ENCODE results near the gene ANKS3.

ANKS3 gene

DNA sequence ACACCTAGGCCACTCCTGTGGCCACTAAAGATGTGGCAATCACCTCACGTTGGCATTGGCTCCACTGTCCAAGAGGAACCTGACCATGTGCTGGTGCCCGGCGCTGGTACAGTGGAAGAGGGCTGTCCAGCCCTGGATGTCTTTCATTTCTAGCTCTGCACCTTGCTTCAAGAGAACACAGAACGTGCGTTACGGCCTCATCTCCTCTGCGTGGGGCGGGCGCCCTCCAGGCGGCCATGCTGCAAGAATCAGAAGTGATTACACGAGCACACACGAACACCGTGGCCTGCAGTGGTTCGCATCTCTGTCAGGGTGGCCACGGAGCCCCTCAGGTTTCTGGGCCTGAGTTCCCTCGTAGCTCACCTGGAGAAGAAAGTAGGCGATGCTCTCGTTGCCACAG lies 7.5 kb downstream of the ANKS3 start:
- no peak overlapping the region for H3K4me3 ChIP-seq (ENCODE audit: low read length)
- no peak for DNase-seq (ENCODE audit: low read depth)
- TF ChIP-seq, protein P1, sequence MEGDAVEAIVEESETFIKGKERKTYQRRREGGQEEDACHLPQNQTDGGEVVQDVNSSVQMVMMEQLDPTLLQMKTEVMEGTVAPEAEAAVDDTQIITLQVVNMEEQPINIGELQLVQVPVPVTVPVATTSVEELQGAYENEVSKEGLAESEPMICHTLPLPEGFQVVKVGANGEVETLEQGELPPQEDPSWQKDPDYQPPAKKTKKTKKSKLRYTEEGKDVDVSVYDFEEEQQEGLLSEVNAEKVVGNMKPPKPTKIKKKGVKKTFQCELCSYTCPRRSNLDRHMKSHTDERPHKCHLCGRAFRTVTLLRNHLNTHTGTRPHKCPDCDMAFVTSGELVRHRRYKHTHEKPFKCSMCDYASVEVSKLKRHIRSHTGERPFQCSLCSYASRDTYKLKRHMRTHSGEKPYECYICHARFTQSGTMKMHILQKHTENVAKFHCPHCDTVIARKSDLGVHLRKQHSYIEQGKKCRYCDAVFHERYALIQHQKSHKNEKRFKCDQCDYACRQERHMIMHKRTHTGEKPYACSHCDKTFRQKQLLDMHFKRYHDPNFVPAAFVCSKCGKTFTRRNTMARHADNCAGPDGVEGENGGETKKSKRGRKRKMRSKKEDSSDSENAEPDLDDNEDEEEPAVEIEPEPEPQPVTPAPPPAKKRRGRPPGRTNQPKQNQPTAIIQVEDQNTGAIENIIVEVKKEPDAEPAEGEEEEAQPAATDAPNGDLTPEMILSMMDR (conservative IDR thresholded peaks at IDR 0.05; ENCODE audit: low read length): no peak

- H3K4me3 ChIP-seq (ENCODE audit: low read length): no peak overlapping the region
- no peak for DNase-seq (ENCODE audit: low read depth)
- TF ChIP-seq, protein P1 (conservative IDR thresholded peaks at IDR 0.05; ENCODE audit: low read length): no peak
Observed at GRCh38 chr16:4724661-4725270, 9.3 kb downstream of the ANKS3 start.

GRCh38 chr16:4723071-4723767 lies 10.9 kb downstream of the ANKS3 start:
- DNase-seq (ENCODE audit: low read depth): no peak
- TF ChIP-seq, protein P1 (conservative IDR thresholded peaks at IDR 0.05; ENCODE audit: low read length): no peak
- no peak overlapping the region for H3K4me3 ChIP-seq (ENCODE audit: low read length)

GRCh38 chr16:4718466-4718865 lies 15.6 kb downstream of the ANKS3 start:
- TF ChIP-seq, protein P1 (conservative IDR thresholded peaks at IDR 0.05; ENCODE audit: low read length): no peak
- no peak for DNase-seq (ENCODE audit: low read depth)
- no peak overlapping the region for H3K4me3 ChIP-seq (ENCODE audit: low read length)

DNA sequence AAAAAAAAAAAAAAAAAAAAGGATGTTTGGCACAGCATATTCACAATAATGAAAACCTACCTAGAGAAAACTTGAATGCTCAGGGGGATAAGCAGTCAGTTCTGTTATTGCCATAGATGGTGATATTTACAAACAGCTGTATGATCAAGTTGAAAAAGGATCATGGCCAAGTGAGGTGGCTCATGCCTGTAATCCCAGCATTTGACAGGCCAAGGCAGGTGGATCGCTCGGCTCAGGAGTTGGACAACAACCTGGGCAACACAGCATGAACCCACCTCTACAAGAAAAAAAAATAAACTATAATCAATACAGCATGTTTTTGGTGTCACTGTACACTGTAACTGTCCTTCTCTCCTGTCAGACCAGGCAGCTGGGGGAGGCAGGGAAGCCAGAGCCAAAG lies 19.1 kb downstream of the ANKS3 start:
- H3K4me3 ChIP-seq (ENCODE audit: low read length): no peak overlapping the region
- TF ChIP-seq, protein P1 (conservative IDR thresholded peaks at IDR 0.05; ENCODE audit: low read length): no peak
- DNase-seq (ENCODE audit: low read depth): no peak

- TF ChIP-seq, protein P1 (conservative IDR thresholded peaks at IDR 0.05; ENCODE audit: low read length): no peak
- H3K4me3 ChIP-seq (ENCODE audit: low read length): no peak overlapping the region
- no peak for DNase-seq (ENCODE audit: low read depth)
Observed at GRCh38 chr16:4713663-4714501, 20.2 kb downstream of the ANKS3 start.

Measured in AG10803 (cell line).